GM21423 (cell line): ENCODE measurements around the gene KRTAP13-2.

Experiments used
- ATAC-seq: cut with Tn5 transposase; IDR thresholded peaks from one replicate; pipeline ENCODE4 v1.9.1; 2021; ENCODE audit warnings: mild to moderate bottlenecking, moderate library complexity; ENCODE audit not compliant: unreplicated experiment

KRTAP13-2 gene

GRCh38 chr21:30329203-30329875, 42.7 kb downstream of the KRTAP13-2 start:
- no peak for ATAC-seq

GRCh38 chr21:30326390-30326789, 45.7 kb downstream of the KRTAP13-2 start:
- ATAC-seq, result no peak
